Measurements from ENCODE around the gene KRTAP4-11. TPM values are rescaled to one million over a fixed set of nuclear protein-coding genes. Genes with fewer than 3 reads are reported as not detected.
"Not testable (repeated sequence)": the region's sequence is repeated elsewhere in the genome, so short reads cannot be mapped to it uniquely, and the experiment has no call there.

Gene KRTAP4-11
- total and polyA plus RNA-seq, 3 donors from 2014 or later, result not detected

DNA sequence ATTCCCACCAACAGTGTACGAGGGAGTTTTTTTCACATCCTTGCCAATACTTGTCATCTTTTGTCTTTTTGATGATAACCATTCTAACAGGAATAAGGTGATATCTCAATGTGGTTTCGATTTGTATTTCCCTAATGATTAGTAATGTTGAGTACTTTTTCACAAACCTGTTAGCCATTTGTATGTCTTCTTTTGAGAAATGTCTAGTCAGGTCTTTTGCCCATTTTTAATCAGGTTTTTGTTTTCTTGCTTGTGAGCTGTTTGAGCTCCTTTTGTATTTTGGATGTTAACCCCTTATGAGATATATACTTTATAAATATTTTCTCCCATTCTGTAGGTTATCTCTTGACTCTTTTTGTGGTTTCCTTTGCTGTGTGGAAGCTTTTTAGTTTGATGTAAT is 33.4 kb upstream of the KRTAP4-11 start:
- no peak overlapping the region for H3K27ac ChIP-seq
- H3K9me3 ChIP-seq, result no peaks in the 10 kb centered on the region
- H3K4me1 ChIP-seq, result no peaks in the 10 kb centered on the region
- H3K36me3 ChIP-seq (ENCODE audit: low read depth, missing control alignments), result no peaks in the 10 kb centered on the region
- DNase-seq, result no peak
- intact Hi-C loops (cut with DNase I; ENCODE audit: low total_unique reads), result no loop called here
- TF ChIP-seq CTCF (IDR thresholded peaks at IDR 0.05) (no peak), POLR2A (IDR thresholded peaks at IDR 0.05) (no peak)
- no peaks in the 10 kb centered on the region for H3K27me3 ChIP-seq
- WGBS, 2 donors, result 69 to 75% methylated on average over 2 of the region's 2 CpGs
- no peak overlapping the region for H3K4me3 ChIP-seq

- 83 to 91% methylated on average over 4 of the region's 4 CpGs for WGBS, 2 donors
- TF ChIP-seq POLR2A (IDR thresholded peaks at IDR 0.05) (no peak), CTCF (IDR thresholded peaks at IDR 0.05) (no peak)
Observed at GRCh38 chr17:41150026-41150425, 31.9 kb upstream of the KRTAP4-11 start.

DNA sequence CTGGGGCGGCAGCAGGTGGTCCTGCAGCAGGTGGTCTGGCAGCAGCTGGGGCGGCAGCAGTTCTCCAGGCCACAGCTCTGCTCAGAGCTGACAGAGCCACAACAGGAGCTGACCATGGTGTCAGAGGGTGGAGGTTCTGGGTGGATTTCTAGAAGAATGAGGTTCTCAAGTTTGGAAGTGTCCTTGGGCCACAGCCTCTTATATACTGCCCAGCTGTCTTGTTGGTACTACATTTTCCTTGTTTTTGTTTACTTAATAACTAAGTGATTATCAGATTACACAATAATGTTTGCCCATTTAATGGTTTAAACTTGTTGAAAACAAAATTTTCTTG is 31.4 kb upstream of the KRTAP4-11 start, which contains the start of gene KRTAP4-5:
Gene KRTAP4-5, minus strand, starts transcription at position 174 of the 334 bp plus-strand sequence. Its CDS starts 58 bp downstream, at position 116.
- no peak for TF ChIP-seq POLR2A (IDR thresholded peaks at IDR 0.05)
- TF ChIP-seq CTCF (IDR thresholded peaks at IDR 0.05), result no peak
- Histone ChIP-seq H3K27ac (no peak within 1 kb of the TSS), H3K36me3 (ENCODE audit: low read depth, missing control alignments) (no peaks in the 10 kb centered on the region), H3K27me3 (no peaks in the 10 kb centered on the region), H3K4me1 (no peaks in the 10 kb centered on the region), H3K4me3 (no peak within 1 kb of the TSS), H3K9me3 (no peaks in the 10 kb centered on the region)
- 45 to 67% methylated on average over 2 of the region's 2 CpGs for WGBS, 2 donors
- no peak for DNase-seq
- intact Hi-C loops (cut with DNase I; ENCODE audit: low total_unique reads), result no loop called here

More at GRCh38 chr17:41150026-41150425, 31.9 kb upstream of the KRTAP4-11 start:
- Histone ChIP-seq H3K36me3 (ENCODE audit: low read depth, missing control alignments) (no peaks in the 10 kb centered on the region), H3K27ac (no peak overlapping the region), H3K4me3 (no peak overlapping the region), H3K9me3 (no peaks in the 10 kb centered on the region), H3K4me1 (no peaks in the 10 kb centered on the region), H3K27me3 (no peaks in the 10 kb centered on the region)
- intact Hi-C loops (cut with DNase I; ENCODE audit: low total_unique reads), result no loop called here
- DNase-seq, result no peak

- H3K36me3 ChIP-seq (ENCODE audit: low read depth, missing control alignments); H3K9me3 ChIP-seq; H3K27ac ChIP-seq; H3K4me1 ChIP-seq; H3K27me3 ChIP-seq; intact Hi-C loops (cut with DNase I; ENCODE audit: low total_unique reads); DNase-seq; H3K4me3 ChIP-seq: not testable (repeated sequence)
- 85 to 88% methylated on average over 10 of the region's 10 CpGs for WGBS, 2 donors
Observed at GRCh38 chr17:41148971-41149651, 30.9 kb upstream of the KRTAP4-11 start.

GRCh38 chr17:41147531-41148204 is 29.5 kb upstream of the KRTAP4-11 start:
- Histone ChIP-seq H3K4me1 (no peaks in the 10 kb centered on the region), H3K27ac (no peak overlapping the region), H3K36me3 (ENCODE audit: low read depth, missing control alignments) (no peaks in the 10 kb centered on the region), H3K4me3 (no peak overlapping the region), H3K9me3 (no peaks in the 10 kb centered on the region), H3K27me3 (no peaks in the 10 kb centered on the region)
- intact Hi-C loops (cut with DNase I; ENCODE audit: low total_unique reads), result no loop called here
- WGBS, 2 donors, result 93% methylated on average over 2 of the region's 2 CpGs
- TF ChIP-seq POLR2A (IDR thresholded peaks at IDR 0.05) (no peak), CTCF (IDR thresholded peaks at IDR 0.05) (no peak)
- no peak for DNase-seq
